ENCODE results near the gene ARFGEF2.
"Not testable (repeated sequence)": the region's sequence is repeated elsewhere in the genome, so short reads cannot be mapped to it uniquely, and the experiment has no call there.

Gene ARFGEF2

DNA sequence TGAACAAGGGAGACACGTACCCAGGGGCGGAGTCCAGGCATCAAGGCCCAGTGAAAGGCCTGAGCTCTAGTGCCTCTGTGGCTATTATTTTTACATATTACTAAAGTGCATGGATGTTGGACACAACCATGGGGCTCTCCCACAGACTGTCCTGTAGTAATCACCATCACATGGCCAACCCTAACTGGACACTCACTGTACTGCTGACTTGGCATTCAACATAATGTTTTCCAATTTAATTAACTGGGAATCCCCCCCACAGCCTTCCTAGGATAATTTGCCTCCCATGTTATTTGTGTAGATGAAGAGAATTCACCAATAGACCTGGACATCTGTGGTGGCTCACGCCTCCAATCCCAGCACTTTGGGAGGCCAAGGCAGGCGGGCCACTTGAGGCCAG is 34.5 kb downstream of the ARFGEF2 start:
- DNase-seq: no peak

DNA sequence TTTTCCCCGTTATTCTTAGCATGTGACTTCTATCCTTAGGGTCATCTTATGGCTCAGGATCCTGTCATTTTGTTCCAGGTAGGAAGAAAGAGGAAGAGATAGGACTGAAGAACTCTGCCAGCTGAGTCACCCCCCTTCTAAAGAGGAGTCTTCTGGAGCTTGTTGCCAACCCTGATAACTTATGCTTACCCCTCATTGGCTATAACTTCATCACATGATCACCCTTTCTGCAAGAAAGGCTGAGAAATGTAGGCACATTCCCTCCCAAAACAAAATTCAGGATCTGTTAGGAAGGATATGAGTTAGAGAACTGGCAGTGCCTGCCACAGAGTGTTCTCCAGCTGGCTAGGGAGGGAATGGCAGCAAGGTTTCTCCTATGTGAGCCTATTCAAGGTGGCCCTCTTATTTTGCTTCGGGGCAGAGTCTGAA is 35.6 kb downstream of the ARFGEF2 start:
- no peak for DNase-seq

DNA sequence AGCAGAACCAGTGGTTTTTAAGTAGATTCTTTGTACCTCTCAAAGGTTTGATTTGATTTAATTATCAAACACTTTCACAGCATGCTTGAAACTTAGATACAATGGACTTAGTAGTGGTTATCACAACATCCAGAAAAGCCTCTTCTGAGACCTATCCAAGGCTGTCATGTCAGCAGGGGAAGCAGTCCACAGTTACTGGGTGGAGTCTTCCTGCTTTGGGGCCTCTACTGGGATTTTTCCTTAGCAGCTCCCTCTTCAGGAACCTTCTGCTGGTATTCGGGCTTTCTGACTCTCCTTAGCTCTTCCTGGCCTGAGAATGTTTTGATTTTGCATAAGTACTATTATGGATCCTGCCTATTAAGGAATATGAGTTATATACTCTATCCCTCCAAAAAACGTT is 36.0 kb downstream of the ARFGEF2 start:
- no peak for DNase-seq

DNA sequence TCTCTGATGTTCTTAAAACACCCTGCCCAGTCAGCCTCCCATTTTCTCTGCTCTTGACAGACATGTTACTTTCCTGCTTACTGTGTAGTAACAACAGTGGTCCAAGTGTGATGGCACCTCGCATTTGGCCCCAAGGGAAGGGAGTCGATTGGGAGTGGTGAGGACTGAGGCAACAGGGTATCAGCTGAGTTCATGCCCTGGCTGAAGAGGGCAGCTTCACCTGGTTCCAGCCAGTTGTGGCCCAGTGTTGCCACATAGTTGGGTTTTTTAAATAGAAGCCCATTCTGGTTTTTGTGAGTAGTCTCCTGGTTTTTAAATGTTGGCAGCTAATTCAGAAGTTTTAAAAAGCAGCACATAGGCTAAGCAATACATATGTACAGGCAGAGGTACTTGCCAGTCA is 37.2 kb downstream of the ARFGEF2 start:
- no peak for DNase-seq

DNA sequence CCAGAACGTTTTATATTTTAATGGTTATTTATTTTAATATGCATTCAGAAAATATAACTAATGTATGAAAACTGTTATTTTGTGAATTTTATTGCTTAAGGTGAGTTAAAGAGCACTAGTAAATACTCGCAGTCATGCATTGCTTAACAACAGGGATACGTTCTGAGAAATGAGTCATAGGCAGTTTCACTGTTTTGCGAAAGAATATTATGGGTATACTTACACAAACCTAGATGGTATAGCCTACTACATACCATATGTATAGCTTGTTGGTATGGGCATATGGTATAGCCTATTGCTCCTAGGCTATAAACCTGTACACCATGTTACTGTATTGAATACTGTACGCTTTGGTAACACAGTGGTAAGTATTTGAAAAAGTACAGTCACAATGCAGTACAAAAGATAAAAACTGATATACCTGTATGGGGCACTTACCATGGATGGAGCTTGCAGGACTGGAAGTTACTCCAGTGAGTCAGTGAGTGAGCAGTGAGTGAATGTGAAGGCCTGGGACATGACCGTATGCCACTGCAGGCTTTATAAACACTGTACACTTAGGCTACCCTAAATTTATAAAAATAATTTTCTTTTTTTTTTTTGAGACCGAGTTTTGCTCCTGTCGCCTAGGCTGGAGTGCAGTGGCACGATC is 38.5 kb downstream of the ARFGEF2 start:
- no peak for DNase-seq

DNA sequence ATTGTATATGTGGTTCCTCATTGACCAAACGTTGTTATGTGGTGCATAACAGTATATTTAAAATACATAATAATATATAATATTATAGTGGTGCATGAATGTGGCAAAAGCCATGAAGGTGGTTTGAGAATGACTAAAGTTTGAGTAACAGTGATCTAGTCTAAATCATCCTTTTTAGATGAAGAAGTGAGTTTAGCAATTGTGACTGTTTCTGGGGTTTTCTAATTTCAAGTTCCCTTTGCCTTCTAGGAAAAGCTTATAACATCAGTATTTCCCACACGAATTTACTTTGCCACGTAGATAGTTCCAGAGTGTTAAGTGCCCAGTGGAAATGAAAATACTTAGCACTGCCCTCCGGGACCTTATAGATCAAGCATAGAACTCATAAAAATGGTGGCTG is 40.9 kb downstream of the ARFGEF2 start:
- DNase-seq: no peak

DNA sequence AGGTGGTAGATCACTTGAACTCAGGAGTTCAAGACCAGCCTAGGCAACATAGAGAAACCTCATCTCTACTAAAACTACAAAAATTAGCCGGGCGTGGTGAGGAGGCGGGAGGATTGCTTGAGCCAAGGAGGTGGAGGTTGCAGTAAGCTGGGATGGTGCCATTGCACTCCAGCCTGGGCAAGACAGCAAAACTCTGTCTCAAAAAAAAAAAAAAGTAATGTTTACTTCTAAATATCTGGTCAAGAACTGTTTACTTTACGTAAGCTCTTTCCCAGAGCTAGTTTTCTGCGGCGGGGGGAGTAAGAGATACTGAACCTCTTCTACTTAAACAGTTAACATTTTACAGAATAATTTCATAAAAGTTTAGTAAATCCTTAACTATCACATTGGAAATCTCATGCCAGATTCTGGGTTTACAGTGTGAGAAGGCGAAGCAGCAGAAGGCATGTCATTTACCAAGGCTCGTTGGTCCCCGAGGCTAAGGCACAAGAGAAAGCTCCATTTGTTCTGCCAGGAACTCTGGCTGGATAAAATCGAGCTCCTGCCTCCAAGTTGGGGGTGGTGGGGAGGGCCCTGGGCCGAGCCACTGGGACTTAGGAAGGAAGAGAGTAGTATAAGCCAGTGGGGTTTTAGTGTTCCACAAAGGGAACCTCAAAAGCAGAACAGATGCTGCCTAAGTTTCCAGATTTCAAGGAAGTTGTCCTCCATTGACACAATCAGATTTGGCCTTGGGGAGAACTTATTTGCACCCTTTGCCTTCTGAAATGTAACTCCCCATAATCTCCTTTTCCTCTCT is 41.7 kb downstream of the ARFGEF2 start:
- DNase-seq: no peak

DNA sequence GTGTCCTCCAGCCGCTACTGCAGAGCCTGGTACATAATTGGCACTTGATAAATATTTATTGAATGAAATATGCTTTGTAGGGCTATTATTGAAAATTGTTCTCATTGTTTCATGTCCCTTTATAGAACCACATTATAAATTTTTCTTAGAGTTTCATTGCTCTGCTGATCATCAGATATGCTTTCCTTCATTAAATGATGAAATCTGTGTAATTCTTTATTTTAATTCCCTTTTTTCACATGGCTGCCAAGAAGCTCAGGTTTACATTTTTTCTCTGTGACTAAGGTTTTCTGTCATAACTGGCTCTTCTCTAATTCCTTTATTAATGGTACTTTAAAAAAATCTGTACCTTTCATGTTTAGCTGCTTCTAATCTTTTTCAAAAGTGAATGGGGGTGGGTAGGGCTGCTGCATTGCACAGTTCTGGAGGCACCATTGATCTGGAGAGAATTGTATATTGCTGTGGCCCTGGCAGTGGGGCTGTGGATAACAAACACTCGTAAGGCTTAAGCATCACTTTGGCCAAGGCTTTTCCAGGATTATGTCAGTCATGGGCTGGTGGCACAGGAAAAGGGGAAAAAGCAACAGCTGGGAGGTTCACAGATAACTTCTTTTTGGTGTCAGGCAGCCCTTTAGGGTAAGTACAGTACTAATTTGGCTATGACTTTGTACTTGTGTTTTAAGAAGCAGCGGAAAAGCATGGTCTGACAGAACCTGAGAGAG is 43.8 kb downstream of the ARFGEF2 start:
- no peak for DNase-seq

DNA sequence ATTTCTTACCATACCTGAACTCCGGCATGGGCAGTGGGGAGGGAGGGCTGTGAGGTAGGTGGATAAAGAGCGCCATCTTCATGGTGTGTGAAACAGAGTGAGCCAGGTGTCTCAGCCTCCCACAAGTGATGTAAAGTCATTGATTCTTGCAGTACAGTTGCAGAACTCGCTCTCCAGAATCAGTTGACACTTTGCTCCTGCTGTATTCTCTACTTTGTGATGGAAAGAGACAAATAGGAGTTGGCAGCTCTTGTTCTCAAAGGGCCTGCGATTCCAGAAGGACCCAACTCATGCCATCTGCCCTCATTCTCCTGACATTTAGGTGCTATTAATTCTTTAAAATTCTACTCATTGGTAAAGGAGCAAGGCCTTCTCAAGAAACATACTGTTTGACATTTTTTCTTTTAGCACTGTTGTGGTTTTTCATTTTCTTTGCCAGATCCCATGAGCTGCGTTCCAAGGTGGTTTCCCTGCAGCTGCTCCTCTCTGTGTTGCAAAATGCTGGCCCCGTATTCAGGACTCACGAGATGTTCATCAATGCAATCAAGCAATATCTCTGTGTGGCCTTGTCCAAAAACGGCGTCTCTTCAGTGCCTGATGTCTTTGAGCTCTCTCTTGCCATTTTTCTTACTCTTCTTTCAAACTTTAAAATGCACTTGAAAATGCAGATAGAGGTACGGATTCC is 49.3 kb downstream of the ARFGEF2 start:
- DNase-seq: no peak

DNA sequence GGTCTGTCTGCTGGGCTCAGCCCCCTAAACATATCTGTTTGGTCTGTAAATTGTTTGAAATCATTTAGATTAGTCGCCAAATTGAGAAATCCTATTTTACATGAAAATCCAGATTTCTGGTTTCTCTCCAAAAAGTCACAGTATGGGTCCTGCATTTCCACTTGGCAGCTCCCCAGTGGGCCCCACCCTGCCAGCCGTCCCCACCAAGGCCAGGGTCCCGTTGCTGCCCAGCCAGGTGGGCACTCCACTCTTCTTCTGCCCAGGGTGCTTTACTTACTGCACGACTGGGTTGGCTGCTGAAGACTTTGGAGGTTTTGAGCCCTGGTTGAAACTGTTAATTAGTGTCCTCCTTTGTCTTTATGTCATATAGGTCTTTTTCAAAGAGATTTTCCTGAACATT is 50.4 kb downstream of the ARFGEF2 start:
- no peak for DNase-seq

DNA sequence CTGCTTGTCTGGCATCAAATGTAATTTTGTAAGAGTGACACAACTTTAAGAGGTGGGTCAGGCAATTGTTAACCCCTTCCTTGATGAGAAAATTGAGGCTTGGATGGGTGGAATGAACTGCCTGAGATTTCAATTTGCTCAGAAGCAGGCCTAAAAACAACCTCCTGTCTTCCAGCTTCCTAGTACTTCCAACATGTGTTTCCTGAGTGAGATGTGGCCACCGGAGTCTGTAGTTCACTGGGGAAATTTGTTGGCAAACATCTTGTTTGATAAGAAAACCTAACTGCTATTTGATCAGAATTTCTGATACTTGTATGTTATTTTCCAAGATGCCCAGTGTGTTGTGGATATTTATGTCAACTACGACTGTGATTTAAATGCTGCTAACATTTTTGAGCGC is 51.3 kb downstream of the ARFGEF2 start:
- DNase-seq: no peak

DNA sequence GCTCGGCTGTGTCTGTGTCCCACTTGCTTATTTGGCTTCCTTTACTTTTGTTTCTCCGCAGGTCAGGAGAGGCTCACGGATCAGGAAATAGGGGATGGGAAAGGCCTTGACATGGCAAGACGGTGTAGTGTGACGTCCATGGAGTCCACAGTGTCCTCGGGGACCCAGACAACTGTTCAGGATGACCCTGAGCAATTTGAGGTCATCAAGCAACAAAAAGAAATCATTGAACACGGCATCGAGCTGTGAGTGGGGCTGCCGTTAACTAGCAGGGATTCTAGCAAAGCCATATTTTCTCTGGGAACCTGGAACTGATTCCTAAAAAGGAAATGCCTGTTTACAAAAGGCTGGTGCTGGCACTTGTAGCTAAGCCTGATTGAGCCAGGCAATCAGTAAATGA is 54.4 kb downstream of the ARFGEF2 start:
- no peak for DNase-seq

DNA sequence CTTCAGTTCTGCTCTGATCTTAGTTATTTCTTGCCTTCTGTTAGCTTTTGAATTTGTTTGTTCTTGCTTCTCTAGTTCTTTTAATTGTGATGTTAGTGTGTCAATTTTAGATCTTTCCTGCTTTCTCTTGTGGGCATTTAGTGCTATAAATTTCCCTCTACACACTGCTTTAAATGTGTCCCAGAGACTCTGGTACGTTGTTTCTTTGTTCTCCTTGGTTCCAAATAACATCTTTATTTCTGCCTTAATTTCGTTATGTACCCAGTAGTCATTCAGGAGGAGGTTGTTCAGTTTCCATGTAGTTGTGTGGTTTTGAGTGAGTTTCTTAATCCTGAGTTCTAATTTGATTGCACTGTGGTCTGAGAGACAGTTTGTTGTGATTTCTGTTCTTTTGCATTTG is 58.5 kb downstream of the ARFGEF2 start:
- not testable (repeated sequence) for DNase-seq

DNA sequence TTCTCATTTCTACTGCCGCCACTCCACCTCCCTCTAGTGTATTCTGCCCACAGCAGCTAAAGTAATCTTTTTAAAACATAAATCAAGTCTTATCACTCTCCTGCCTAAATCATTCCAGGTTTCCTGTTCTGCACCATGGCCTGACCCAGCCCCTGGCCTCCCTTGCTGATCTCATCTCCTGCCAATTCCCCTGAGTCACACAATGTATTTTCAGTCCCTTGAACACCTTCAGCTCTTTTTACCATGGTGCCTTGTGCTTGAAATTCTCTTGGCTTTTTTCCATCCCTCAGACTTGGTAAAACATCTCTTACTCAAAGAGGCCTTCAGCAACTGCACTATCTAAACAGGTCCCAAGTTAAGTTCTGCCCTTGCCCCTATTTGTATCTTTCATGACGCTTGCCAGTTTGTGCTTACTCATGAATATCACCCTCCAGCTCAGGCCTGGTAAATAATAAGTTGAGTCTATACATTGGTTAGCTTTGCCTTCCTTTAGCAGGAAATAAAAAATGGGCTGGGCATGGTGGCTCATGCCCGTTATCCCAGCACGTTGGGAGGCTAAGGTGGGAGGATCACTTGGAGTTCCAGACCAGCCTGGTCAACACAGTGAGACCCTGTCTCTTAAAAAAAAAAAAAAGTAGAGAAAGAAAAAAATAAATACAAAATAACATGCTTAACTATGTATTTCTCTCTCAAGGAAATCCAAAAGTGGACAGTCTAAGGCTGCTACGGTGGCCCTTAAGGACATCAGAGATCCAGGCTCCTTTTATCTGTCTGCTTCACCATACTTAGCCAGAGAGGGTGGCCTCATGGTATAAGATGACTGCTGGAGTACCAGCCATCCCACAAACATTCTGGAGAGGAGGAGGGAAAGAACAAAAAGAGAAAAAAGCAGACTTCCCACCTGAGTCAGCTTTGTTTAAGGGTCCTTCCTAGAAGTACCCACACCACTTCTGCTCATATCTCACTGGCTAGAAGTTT is 62.2 kb downstream of the ARFGEF2 start:
- no peak for DNase-seq

DNA sequence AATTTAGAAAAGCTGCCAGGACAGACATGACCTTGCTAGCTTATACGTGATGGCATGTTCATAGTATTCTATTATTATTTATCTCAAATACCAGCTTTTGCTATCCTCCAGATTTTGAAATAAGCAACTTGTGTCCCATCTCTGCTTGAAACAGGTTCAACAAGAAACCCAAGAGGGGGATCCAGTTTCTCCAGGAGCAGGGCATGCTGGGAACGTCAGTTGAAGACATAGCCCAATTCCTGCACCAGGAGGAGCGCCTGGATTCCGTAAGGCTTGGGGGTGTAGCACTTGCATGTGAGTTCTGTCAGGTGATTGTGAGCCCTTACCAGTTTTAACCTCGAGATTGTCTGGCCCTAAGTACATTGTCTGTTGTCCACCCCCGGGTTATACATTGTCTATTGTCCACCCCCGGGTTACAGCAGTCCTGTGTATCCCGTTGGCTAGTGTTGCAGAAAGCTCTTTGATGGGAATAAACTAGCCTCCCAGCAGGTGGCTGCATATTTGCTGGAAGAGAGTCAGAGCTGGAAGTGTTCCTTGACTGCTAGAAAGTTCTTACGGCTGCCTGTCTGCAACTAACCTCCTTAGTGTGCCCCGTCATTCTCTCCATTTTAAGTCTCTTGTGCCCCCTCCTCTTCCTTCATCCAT is 63.2 kb downstream of the ARFGEF2 start:
- no peak for DNase-seq

DNA sequence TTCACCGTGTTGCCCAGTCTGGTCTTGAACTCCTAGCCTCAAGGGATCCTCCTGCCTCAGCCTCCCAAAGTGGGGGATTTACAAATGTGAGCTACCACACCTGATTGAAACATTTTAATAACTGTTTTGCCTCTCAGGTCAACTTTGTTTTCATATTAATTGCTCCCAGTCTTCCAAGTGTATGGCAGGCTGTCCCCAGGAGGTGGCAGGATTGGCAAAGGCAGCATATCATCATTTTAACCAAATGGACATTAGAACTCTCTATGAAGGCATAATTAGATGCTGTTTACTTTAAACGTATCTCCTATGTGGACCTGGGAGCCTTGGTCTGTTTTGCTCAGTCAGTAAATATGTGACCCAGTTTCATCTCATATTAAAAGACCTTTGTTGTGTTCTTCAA is 65.4 kb downstream of the ARFGEF2 start:
- no peak for DNase-seq

DNA sequence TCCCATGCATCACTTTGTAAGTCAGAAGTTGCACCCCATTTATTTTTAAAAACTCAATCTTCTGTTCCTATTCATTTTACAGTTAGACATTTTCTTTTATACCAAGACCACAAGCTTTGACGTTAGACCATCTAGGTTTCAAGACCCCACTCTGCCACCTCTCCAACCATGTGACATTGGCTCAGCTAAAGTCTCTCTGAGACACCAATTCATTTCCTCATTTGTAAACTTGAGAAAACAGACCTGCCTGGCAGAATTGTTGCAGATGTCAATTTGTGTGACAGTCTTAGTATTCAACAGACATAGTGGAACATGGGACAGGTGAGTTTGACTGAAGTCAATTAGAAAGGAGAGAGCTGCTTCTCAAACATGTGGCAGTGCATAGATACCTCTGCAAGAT is 69.0 kb downstream of the ARFGEF2 start:
- DNase-seq: no peak

DNA sequence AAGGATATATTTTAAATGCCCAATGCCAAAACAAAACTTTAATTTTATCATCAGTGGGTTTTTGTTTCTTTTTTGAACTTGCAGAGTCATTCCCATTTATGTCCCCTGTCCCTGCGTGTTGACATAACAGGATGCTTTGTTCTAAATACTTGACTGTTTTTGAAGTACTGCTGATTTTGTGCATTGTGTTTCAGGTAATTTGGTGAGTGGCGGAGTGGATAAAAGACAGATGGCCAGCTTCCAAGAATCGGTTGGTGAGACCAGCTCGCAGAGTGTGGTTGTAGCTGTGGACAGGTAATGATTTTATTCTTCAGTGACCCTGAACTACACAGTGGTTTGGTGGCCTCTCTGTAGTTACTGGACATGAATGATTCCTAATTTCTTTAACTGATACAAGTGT is 74.1 kb downstream of the ARFGEF2 start:
- no peak for DNase-seq

DNA sequence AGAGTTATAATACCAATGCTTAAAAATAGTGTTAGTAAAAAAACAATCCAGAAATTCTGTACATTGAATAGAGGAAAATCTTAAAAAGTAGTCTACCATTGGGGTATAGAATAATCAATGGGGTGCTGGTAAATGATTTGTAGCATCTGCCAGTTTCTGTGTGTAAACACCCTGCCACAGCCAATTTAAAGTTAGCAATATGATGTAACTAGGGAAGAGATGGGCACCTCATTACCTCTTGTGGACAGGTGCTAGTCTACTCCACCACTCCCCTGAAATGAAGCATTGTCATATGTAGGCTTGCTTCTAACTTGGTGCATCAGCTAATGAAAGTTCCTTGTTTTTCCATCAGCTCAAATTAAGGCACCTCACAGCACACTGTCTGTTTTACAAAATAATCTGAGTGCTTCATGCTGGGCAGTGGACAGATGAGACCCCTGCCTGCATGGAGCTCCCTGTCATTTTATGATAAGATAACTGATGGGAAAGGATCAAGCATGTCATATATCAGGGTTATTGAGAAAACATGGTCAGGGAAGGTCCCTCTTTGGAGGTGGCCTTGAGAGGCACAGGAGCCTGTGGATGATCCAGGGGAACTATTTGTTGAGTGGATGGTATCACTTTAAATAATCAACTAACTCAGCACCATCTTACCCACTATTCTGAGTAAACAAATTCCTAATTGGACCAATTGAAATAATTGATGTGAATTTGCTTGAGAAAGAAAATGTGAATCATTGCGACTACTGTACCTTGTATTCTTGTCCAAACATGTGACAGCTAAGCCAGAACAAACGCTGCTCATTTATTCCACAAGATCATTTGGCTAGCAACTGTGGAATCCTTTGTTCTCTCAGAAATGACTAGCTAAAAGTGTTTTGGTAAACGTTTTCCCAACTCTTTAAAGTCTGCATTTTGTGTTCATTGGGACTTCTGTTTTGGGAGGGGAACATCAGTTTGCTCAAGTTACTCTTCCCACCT is 78.7 kb downstream of the ARFGEF2 start:
- no peak for DNase-seq

DNA sequence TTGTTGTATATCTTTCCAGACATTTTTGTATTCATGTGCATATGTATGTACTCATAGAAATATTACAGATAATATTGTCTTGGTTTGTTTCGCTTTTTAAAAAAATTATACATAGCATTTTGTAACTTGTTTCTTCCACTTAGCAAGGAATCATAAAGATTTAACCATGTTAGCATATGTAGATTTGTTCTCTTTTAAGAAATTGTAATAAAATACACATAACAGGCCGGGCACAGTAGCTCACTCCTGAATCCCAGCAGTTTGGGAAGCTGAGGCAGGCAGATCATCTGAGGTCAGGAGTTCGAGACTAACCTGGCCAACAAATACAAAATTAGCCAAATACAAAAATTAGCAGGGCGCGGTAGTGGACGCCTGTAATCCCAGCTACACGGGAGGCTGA is 80.2 kb downstream of the ARFGEF2 start:
- no peak for DNase-seq
